Gastrocnemius medialis (tissue), 4 donors: ENCODE data around the gene RANGRF.

Experiments used
- CTCF ChIP-seq, 5 experiments: fragments of 450-650 bp in 3 of 5; fragments of 200-600 bp in 2 of 5; sonication (generic) in 2 of 5; IDR thresholded peaks in 4 of 5; conservative IDR thresholded peaks in 1 of 5; 1 replicate in 4 of 5; 2 replicates in 1 of 5; pipeline ENCODE4 v1.5.1; 2016 to 2019; ENCODE audit warnings: antibody characterized with exemption in 5 of 5, mild to moderate bottlenecking in 3 of 5, moderate library complexity in 3 of 5
- POLR2A ChIP-seq, 2 donors: fragments of 450-650 bp; IDR thresholded peaks; one replicate each; pipeline ENCODE4 v1.6.1; 2017; ENCODE audit warnings: antibody characterized with exemption in 2 of 2, mild to moderate bottlenecking in 2 of 2, moderate library complexity in 2 of 2

GRCh38 chr17:8254881-8255280 lies 33.6 kb upstream of the RANGRF start:
- TF ChIP-seq CTCF (IDR thresholded peaks at IDR 0.05 in 4 of 5, conservative IDR thresholded peaks at IDR 0.05 in 1 of 5): no peak
- TF ChIP-seq POLR2A (IDR thresholded peaks at IDR 0.05): no peak
